Transverse colon (tissue), 4 donors: ENCODE measurements around the gene CAMK2B. TPM values are rescaled to one million over a fixed set of nuclear protein-coding genes. Genes with fewer than 3 reads are reported as not detected.

ENCODE experiments used
- DNase-seq: peaks from one replicate; pipeline ENCODE4 v3.0.0-alpha.2; 2019
- H3K27ac ChIP-seq, 4 donors: fragments of 200-600 bp; sonication (generic); 2 replicates each; pipeline ENCODE4 v1.5.1; 2016 to 2018; ENCODE audit warnings: inconsistent platforms in 4 of 4
- H3K27me3 ChIP-seq: fragments of 200-600 bp; sonication (generic); 2 replicates; pipeline ENCODE4 v1.5.1; 2017; ENCODE audit warnings: inconsistent platforms
- H3K36me3 ChIP-seq, 4 donors: fragments of 200-600 bp; sonication (generic); 2 replicates each; pipeline ENCODE4 v1.5.1; 2017 to 2019; ENCODE audit warnings: inconsistent platforms in 4 of 4
- H3K4me1 ChIP-seq, 4 donors: fragments of 200-600 bp; sonication (generic); 2 replicates each; pipeline ENCODE4 v1.5.1; 2017 to 2020; ENCODE audit warnings: inconsistent platforms in 4 of 4
- H3K4me3 ChIP-seq, 4 donors: fragments of 200-600 bp; sonication (generic); 1 replicate in 1 of 4; 2 replicates in 3 of 4; pipeline versions ENCODE4 v1.5.1 to v1.6.1; 2017 to 2019; ENCODE audit warnings: inconsistent platforms in 4 of 4
- H3K9me3 ChIP-seq, 2 donors: fragments of 200-600 bp; sonication (generic); 2 replicates each; pipeline ENCODE4 v1.5.1; 2017 to 2019; ENCODE audit warnings: inconsistent platforms in 2 of 2
- CTCF ChIP-seq, 5 experiments: fragments of 200-600 bp in 3 of 5; fragments of 450-650 bp in 2 of 5; sonication (generic) in 3 of 5; IDR thresholded peaks; 1 replicate in 2 of 5; 2 replicates in 3 of 5; pipeline ENCODE4 v1.5.1; 2016 to 2017; ENCODE audit warnings: antibody characterized with exemption in 5 of 5, inconsistent platforms in 3 of 5, mild to moderate bottlenecking in 2 of 5, moderate library complexity in 1 of 5
- EP300 ChIP-seq: sonication (generic); formaldehyde crosslinking; IDR thresholded peaks from one replicate; pipeline ENCODE4 v1.6.1; 2017; ENCODE audit warnings: antibody characterized with exemption, low read depth
- POLR2A ChIP-seq: fragments of 450-650 bp; IDR thresholded peaks from one replicate; pipeline ENCODE4 v1.6.1; 2016; ENCODE audit warnings: antibody characterized with exemption, mild to moderate bottlenecking, moderate library complexity
- POLR2AphosphoS5 ChIP-seq, 3 donors: sonication (generic); formaldehyde crosslinking; IDR thresholded peaks; one replicate each; pipeline ENCODE4 v1.6.1; 2016; ENCODE audit warnings: antibody characterized with exemption in 3 of 3
- WGBS, 2 donors: methylation state at CpG; one replicate each; pipeline ENCODE4 v1.1.5; 2018; ENCODE audit warnings: low coverage in 1 of 2; 5-methylcytosine and 5-hydroxymethylcytosine counted together
- in situ Hi-C, 4 donors: fragments of 200-750 bp; cut with MboI; loops; one replicate each; pipeline versions ENCODE4 v1.15.0 to v1.15.1; 2017; ENCODE audit warnings: low sequenced_read_pairs in 3 of 4, low pct_ligation_motif_present in 1 of 4, low pct_unique_long_range_greater_than_20kb in 1 of 4
- intact Hi-C: fragments of 100-400 bp; cut with DNase I; formaldehyde crosslinking; loops from one replicate; pipeline ENCODE4 v1.15.1; 2023; ENCODE audit warnings: low total_unique reads
- total RNA-seq, 4 donors: library from RNA; depleted of rRNA; stranded (reverse); fragments of >200 nt; gene quantifications; one replicate each; pipeline ENCODE4 v1.1.0, GENCODE V29; 2016

CAMK2B gene
- total RNA-seq, 4 donors from 2014 or later: 0.16 to 2.8 (median 0.27) TPM; not detected in 1

DNA sequence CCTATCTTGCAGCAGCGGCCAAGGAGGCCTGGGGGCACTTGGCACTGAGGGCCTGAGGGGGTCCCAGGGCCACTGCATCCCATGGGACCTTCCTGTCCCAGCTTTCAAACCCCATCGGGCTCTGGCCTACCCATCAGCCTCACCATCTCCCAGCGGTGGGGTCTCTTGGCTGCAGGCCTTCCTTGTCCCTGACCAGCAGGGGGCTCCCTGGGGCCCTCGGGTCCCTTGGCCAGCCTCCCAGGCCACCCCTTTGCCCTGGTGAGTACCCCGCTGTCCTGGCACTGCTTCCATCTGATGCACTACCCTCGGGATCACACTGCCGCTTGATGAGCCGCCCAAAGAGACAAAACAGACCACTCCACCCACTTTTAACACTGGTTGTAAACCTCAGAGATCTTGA lies 81.1 kb downstream of the CAMK2B start:
- intact Hi-C loops (no loop called here), in situ Hi-C loops (loop anchor here in 3 of 4 donors (25.0 kb wide), 2 partner anchors 243 to 318 kb away; partner anchors contain the start of genes NUDCD3 (in 2 of the 3) and DDX56 (in 1 of the 3))
- peak in 2 of 5 experiments; percentile 14 to 16 for TF ChIP-seq CTCF (IDR thresholded peaks at IDR 0.05)
- TF ChIP-seq EP300: no peak
- Histone ChIP-seq H3K36me3 (no peaks in the 10 kb centered on the region), H3K27ac (no peak overlapping the region), H3K27me3 (no peaks in the 10 kb centered on the region), H3K4me1 (peaks cover 0 to 6% (median 2%) of the 10 kb centered on the region in 4 donors), H3K9me3 (no peaks in the 10 kb centered on the region), H3K4me3 (no peak overlapping the region)
- DNase-seq: no peak
- WGBS, 2 donors: 62% methylated on average over 8 of the region's 8 CpGs; no CpG with 5 or more reads in 1 of the 2 donors

DNA sequence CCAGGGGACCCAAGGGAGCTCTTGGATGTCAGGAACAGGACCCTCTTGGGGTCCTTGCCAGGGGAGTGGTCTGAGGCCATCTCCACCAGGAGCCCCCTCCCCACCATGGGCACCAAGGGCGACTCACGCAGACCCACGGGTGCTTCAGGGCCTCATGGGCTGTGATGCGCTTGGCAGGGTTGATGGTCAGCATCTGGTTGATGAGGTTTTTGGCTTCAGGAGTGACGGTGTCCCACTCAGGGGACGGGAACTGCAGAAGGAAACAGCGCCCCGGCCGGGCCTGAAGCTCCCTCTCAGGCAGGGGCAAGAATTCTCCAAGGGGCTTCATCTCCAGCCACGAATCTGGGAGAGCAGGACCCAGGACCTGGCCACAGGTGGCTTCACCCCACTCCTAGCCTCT lies 83.3 kb downstream of the CAMK2B start:
- TF ChIP-seq CTCF (IDR thresholded peaks at IDR 0.05): no peak
- no peak for TF ChIP-seq POLR2AphosphoS5 (IDR thresholded peaks at IDR 0.05)
- no peak for TF ChIP-seq EP300
- DNase-seq: no peak
- Histone ChIP-seq H3K9me3 (no peaks in the 10 kb centered on the region), H3K4me3 (no peak overlapping the region), H3K36me3 (no peaks in the 10 kb centered on the region), H3K27me3 (no peaks in the 10 kb centered on the region), H3K4me1 (peaks cover 0 to 6% (median 2%) of the 10 kb centered on the region in 4 donors), H3K27ac (no peak overlapping the region)
- 89 to 90% methylated on average over 2 to 8 of the region's 10 CpGs for WGBS, 2 donors
- in situ Hi-C loops: loop anchor here in 3 of 4 donors (25.0 kb wide), 2 partner anchors 245 to 320 kb away; partner anchors contain the start of genes NUDCD3 (in 2 of the 3) and DDX56 (in 1 of the 3)
- intact Hi-C loops: no loop called here

DNA sequence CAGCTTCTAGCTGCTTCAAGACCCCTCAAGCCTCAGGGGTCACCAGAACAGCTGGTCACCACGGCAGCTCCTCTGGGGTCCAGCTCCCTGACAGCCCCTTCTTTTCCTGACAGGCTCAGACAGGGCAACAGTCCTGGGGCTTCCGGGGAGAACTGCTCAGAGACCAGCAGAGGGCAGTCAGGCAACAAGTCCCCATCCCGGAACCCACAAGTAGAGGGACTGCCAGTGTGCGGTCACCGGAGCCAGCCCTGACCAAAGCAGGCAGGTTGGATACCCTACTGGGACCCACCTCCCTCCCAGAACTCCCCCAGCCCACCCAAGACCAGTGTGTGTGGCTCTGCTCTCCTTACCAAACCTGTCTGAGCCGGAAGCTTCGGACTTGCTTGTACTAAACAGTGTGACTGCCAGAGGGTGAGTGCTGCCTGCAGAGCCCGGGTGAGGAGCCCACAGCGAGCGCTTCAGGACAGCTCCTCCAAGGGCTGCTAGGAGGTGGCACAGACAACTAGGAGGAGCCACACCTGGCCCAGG lies 84.3 kb downstream of the CAMK2B start:
- intact Hi-C loops: no loop called here
- no peak overlapping the region for H3K27ac ChIP-seq
- TF ChIP-seq EP300 (no peak), POLR2AphosphoS5 (IDR thresholded peaks at IDR 0.05) (no peak), POLR2A (no peak), CTCF (IDR thresholded peaks at IDR 0.05) (peak; percentile 55 to 72 (median 65))
- H3K4me1 ChIP-seq: peaks cover 0 to 6% (median 2%) of the 10 kb centered on the region in 4 donors
- H3K9me3 ChIP-seq: no peaks in the 10 kb centered on the region
- whole genome bisulfite sequencing, 2 donors: 12% methylated on average over 9 of the region's 10 CpGs; no CpG with 5 or more reads in 1 of the 2 donors
- no peaks in the 10 kb centered on the region for H3K27me3 ChIP-seq
- H3K36me3 ChIP-seq: no peaks in the 10 kb centered on the region
- in situ Hi-C loops: loop anchor here in 3 of 4 donors (25.0 kb wide), 2 partner anchors 246 to 321 kb away; partner anchors contain the start of genes NUDCD3 (in 2 of the 3) and DDX56 (in 1 of the 3)
- peak; percentile 74 for DNase-seq
- peak overlapping the region in 2 of 4 donors; percentile 13 to 30 for H3K4me3 ChIP-seq

- Histone ChIP-seq H3K27ac (no peak overlapping the region), H3K9me3 (no peaks in the 10 kb centered on the region), H3K4me1 (peaks cover 0 to 6% (median 2%) of the 10 kb centered on the region in 4 donors), H3K36me3 (no peaks in the 10 kb centered on the region), H3K4me3 (no peak overlapping the region), H3K27me3 (no peaks in the 10 kb centered on the region)
- intact Hi-C loops (no loop called here), in situ Hi-C loops (loop anchor here in 3 of 4 donors (25.0 kb wide), 2 partner anchors 247 to 322 kb away; partner anchors contain the start of genes NUDCD3 (in 2 of the 3) and DDX56 (in 1 of the 3))
- TF ChIP-seq CTCF (IDR thresholded peaks at IDR 0.05) (no peak), POLR2AphosphoS5 (IDR thresholded peaks at IDR 0.05) (no peak), POLR2A (no peak), EP300 (no peak)
- DNase-seq: no peak
- WGBS, 2 donors: 68% methylated on average over 16 of the region's 16 CpGs; no CpG with 5 or more reads in 1 of the 2 donors
Measured at GRCh38 chr7:44240376-44240775, 85.0 kb downstream of the CAMK2B start.
